Measurements from ENCODE around the gene XG.
"Not testable (repeated sequence)": the region's sequence is repeated elsewhere in the genome, so short reads cannot be mapped to it uniquely, and the experiment has no call there.

Gene XG

GRCh38 chrX:2751874-2752300 is at the start of gene XG:
TSS of gene XG (plus strand) at chrX:2752040. CDS start at chrX:2752275, 235 bp downstream.
- not testable (repeated sequence) for DNase-seq

- no peak for DNase-seq
Observed at GRCh38 chrX:2703991-2704369, 47.9 kb upstream of the XG start.

- DNase-seq: no peak
Observed at GRCh38 chrX:2705046-2705832, 46.6 kb upstream of the XG start.

- no peak for DNase-seq
Observed at GRCh38 chrX:2707334-2707760, 44.5 kb upstream of the XG start.

- DNase-seq: no peak
Observed at GRCh38 chrX:2708021-2708420, 43.8 kb upstream of the XG start.

GRCh38 chrX:2708592-2709188 is 43.1 kb upstream of the XG start:
- DNase-seq: no peak

GRCh38 chrX:2709556-2709955 is 42.3 kb upstream of the XG start:
- DNase-seq: no peak

- no peak for DNase-seq
Observed at GRCh38 chrX:2710041-2710840, 41.6 kb upstream of the XG start.

- DNase-seq: no peak
Observed at GRCh38 chrX:2711441-2711840, 40.4 kb upstream of the XG start.

- no peak for DNase-seq
Observed at GRCh38 chrX:2712428-2712827, 39.4 kb upstream of the XG start.

- DNase-seq: no peak
Observed at GRCh38 chrX:2712890-2713840, 38.7 kb upstream of the XG start.

GRCh38 chrX:2714551-2714950 is 37.3 kb upstream of the XG start:
- DNase-seq: no peak

GRCh38 chrX:2715066-2715600 is 36.7 kb upstream of the XG start:
- DNase-seq: no peak

- no peak for DNase-seq
Observed at GRCh38 chrX:2717312-2717711, 34.5 kb upstream of the XG start.

- DNase-seq: no peak
Observed at GRCh38 chrX:2718821-2719220, 33.0 kb upstream of the XG start.

GRCh38 chrX:2719774-2720447 is 31.9 kb upstream of the XG start:
- no peak for DNase-seq

- no peak for DNase-seq
Observed at GRCh38 chrX:2723286-2723879, 28.5 kb upstream of the XG start.

GRCh38 chrX:2727264-2727663 is 24.6 kb upstream of the XG start:
- not testable (repeated sequence) for DNase-seq

- no peak for DNase-seq
Observed at GRCh38 chrX:2732076-2732475, 19.8 kb upstream of the XG start.

GRCh38 chrX:2732649-2733048 is 19.2 kb upstream of the XG start:
- no peak for DNase-seq

- no peak for DNase-seq
Observed at GRCh38 chrX:2733286-2733685, 18.6 kb upstream of the XG start.

All from NCI-H1694 treated with DMSO at 0.1 percent for 48 hours (cell line).